Hepatocyte (in vitro differentiated cells): ENCODE results near the gene PDGFD.

ENCODE experiments used
- EZH2 ChIP-seq: fragments of 200-600 bp; sonication (generic); IDR thresholded peaks from 2 replicates; pipeline ENCODE4 v1.6.1; 2016; ENCODE audit warnings: antibody characterized with exemption, mild to moderate bottlenecking, borderline replicate concordance
- EZH2phosphoT487 ChIP-seq: fragments of 200-600 bp; sonication (generic); IDR thresholded peaks from one replicate; pipeline ENCODE4 v1.6.1; 2018; ENCODE audit warnings: antibody characterized with exemption, mild to moderate bottlenecking, low read depth, moderate library complexity; ENCODE audit not compliant: unreplicated experiment, severe bottlenecking
- TF ChIP-seq, protein P1 (sequence below): fragments of 200-600 bp; sonication (generic); IDR thresholded peaks from 2 replicates; pipeline ENCODE4 v1.5.1; 2016; ENCODE audit warnings: antibody characterized with exemption, mild to moderate bottlenecking; ENCODE audit not compliant: poor library complexity

- TF ChIP-seq, protein P1, sequence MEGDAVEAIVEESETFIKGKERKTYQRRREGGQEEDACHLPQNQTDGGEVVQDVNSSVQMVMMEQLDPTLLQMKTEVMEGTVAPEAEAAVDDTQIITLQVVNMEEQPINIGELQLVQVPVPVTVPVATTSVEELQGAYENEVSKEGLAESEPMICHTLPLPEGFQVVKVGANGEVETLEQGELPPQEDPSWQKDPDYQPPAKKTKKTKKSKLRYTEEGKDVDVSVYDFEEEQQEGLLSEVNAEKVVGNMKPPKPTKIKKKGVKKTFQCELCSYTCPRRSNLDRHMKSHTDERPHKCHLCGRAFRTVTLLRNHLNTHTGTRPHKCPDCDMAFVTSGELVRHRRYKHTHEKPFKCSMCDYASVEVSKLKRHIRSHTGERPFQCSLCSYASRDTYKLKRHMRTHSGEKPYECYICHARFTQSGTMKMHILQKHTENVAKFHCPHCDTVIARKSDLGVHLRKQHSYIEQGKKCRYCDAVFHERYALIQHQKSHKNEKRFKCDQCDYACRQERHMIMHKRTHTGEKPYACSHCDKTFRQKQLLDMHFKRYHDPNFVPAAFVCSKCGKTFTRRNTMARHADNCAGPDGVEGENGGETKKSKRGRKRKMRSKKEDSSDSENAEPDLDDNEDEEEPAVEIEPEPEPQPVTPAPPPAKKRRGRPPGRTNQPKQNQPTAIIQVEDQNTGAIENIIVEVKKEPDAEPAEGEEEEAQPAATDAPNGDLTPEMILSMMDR: no peak
- no peak for TF ChIP-seq EZH2phosphoT487
- TF ChIP-seq EZH2: no peak
Observed at GRCh38 chr11:104134745-104135144, 29.2 kb downstream of the PDGFD start.
